ENCODE measurements around the gene METTL13. TPM values are rescaled to one million over a fixed set of nuclear protein-coding genes. Genes with fewer than 3 reads are reported as not detected.

METTL13 gene
- total and polyA plus RNA-seq, 2 of the 8 experiments (the other 6 are each of a cell fraction or from before 2014, with no cell fraction given): 38.1 to 66.3 TPM

GRCh38 chr1:171796592-171796991 is 15.1 kb downstream of the METTL13 start:
- H2AFZ ChIP-seq (ENCODE audit: low read length): no peak overlapping the region
- no peak overlapping the region for H3K4me3 ChIP-seq (ENCODE audit: extremely low read depth in 1 of 4, insufficient read depth in 2 of 4, low read depth in 3 of 4, low read length in 4 of 4)
- H2AK5ac ChIP-seq (ENCODE audit: low read depth, low read length): no peak overlapping the region
- H3K79me1 ChIP-seq (ENCODE audit: low read depth, low read length): no peaks in the 10 kb centered on the region; the same call in 1 of the 2 replicates
- no peak overlapping the region for H3K18ac ChIP-seq (ENCODE audit: extremely low read depth, low read length)
- no peak overlapping the region for H3K56ac ChIP-seq (replicated peaks; ENCODE audit: insufficient read length, low read depth, low read length)
- ChIA-PET CTCF (ENCODE audit: partially characterized antibody) (interaction anchor here (0.5 to 5.5 kb wide), 4 partner anchors 11 to 192 kb away, joined by 3 to 36 read pairs (median 4); no protein-coding TSS in a partner anchor), POLR2A (ENCODE audit: partially characterized antibody) (no interaction called here)
- H2BK15ac ChIP-seq (ENCODE audit: low read length): no peak overlapping the region
- no peak overlapping the region for H3K4ac ChIP-seq (replicated peaks; ENCODE audit: insufficient read length, low read depth, low read length)
- no peaks in the 10 kb centered on the region for H3K79me2 ChIP-seq (ENCODE audit: control insufficient read depth in 1 of 2, insufficient read depth in 2 of 2, low read length in 2 of 2)
- no peak overlapping the region for H3K23ac ChIP-seq (ENCODE audit: insufficient read length)
- no peak overlapping the region for H3K27ac ChIP-seq (ENCODE audit: low read depth, low read length)
- H2BK120ac ChIP-seq (replicated peaks; ENCODE audit: low read depth, low read length): no peak overlapping the region
- H4K20me1 ChIP-seq (replicated peaks in 1 of 2; ENCODE audit: control insufficient read depth in 1 of 2, insufficient read depth in 2 of 2, low read length in 2 of 2): peaks cover 0 to 4% of the 10 kb centered on the region in 2 experiments
- peaks cover 0 to 3% (median under 1%) of the 10 kb centered on the region in 4 experiments; a peak in 2 of 7 replicates for H3K4me1 ChIP-seq (replicated peaks in 1 of 4; ENCODE audit: control insufficient read depth in 3 of 4, insufficient read depth in 4 of 4, low read length in 3 of 4)
- FAIRE-seq: no peak
- 84% methylated on average over 5 of the region's 5 CpGs; no CpG with 5 or more reads in 1 of the 2 experiments for WGBS, 2 experiments (ENCODE audit: extremely low coverage in 1 of 2, insufficient coverage in 1 of 2, insufficient read length in 1 of 2, insufficient replicate concordance in 2 of 2, low coverage in 1 of 2, low lambda C conversion rate in 2 of 2, missing lambda C conversion rate in 1 of 2)
- no peak overlapping the region for H2BK12ac ChIP-seq (ENCODE audit: low read depth, low read length)
- H3K14ac ChIP-seq (ENCODE audit: insufficient read length): no peak overlapping the region
- H3K27me3 ChIP-seq (replicated peaks in 1 of 4; ENCODE audit: control insufficient read depth in 3 of 4, extremely low read depth in 1 of 4, insufficient read depth in 3 of 4, low read length in 3 of 4): no peaks in the 10 kb centered on the region
- no peak overlapping the region for H3K9ac ChIP-seq (replicated peaks in 1 of 4; ENCODE audit: extremely low read depth in 1 of 4, low read depth in 3 of 4, low read length in 3 of 4)
- no peaks in the 10 kb centered on the region for H3K23me2 ChIP-seq (ENCODE audit: low read depth, low read length)
- no peak overlapping the region for H4K5ac ChIP-seq (ENCODE audit: insufficient read length, low read depth, low read length)
- H3K36me3 ChIP-seq (ENCODE audit: control insufficient read depth in 2 of 4, insufficient read depth in 4 of 4, low read length in 3 of 4): peaks cover 22 to 62% (median 53%) of the 10 kb centered on the region in 4 experiments
- no peak overlapping the region for H4K91ac ChIP-seq (replicated peaks; ENCODE audit: insufficient read length, low read length)
- no peak overlapping the region for H2BK20ac ChIP-seq (ENCODE audit: low read length)
- no peak overlapping the region for H3K4me2 ChIP-seq (ENCODE audit: insufficient read depth in 1 of 2, low read depth in 2 of 2, low read length in 2 of 2)
- no peak overlapping the region for H4K8ac ChIP-seq (ENCODE audit: extremely low read depth, insufficient read depth, low read length)
- H2BK5ac ChIP-seq (ENCODE audit: low read depth, low read length): no peak overlapping the region
- no peak for DNase-seq (ENCODE audit: low read depth in 1 of 2, low spot score in 2 of 2)
- no peaks in the 10 kb centered on the region for H3K9me3 ChIP-seq (ENCODE audit: insufficient read depth in 2 of 2, low read depth in 1 of 2, low read length in 1 of 2)
- TF ChIP-seq BACH1 (IDR thresholded peaks at IDR 0.05; ENCODE audit: low read length): no peak
- no peak for TF ChIP-seq FOSL1 (IDR thresholded peaks at IDR 0.05; ENCODE audit: insufficient read depth, low read depth, low read length)
- TF ChIP-seq TCF12 (IDR thresholded peaks at IDR 0.05; ENCODE audit: low read depth, low read length): no peak
- no peak for TF ChIP-seq SAP30 (IDR thresholded peaks at IDR 0.05; ENCODE audit: insufficient read depth, insufficient replicate concordance, low read length)
- no peak for TF ChIP-seq BCL11A (IDR thresholded peaks at IDR 0.05; ENCODE audit: low read depth in 2 of 2, low read length in 2 of 2)
- TF ChIP-seq SP4 (IDR thresholded peaks at IDR 0.05; ENCODE audit: low read length): no peak
- no peak for TF ChIP-seq RAD21 (IDR thresholded peaks at IDR 0.05 in 1 of 2, conservative IDR thresholded peaks at IDR 0.05 in 1 of 2; ENCODE audit: low read depth in 2 of 2, low read length in 2 of 2)
- TF ChIP-seq GABPA (IDR thresholded peaks at IDR 0.05; ENCODE audit: borderline replicate concordance, insufficient read depth, low read length): no peak
- no peak for TF ChIP-seq GTF2F1 (IDR thresholded peaks at IDR 0.05; ENCODE audit: borderline replicate concordance, low read depth, low read length)
- TF ChIP-seq TAF7 (optimal IDR thresholded peaks at IDR 0.05; ENCODE audit: borderline replicate concordance, low read depth, low read length): no peak
- TF ChIP-seq TEAD4 (IDR thresholded peaks at IDR 0.05; ENCODE audit: low read depth, low read length): no peak
- TF ChIP-seq ATF3 (IDR thresholded peaks at IDR 0.05; ENCODE audit: insufficient read depth, low read depth, low read length): no peak
- no peak for TF ChIP-seq KDM1A (IDR thresholded peaks at IDR 0.05; ENCODE audit: borderline replicate concordance, low read length)
